ENCODE results near the gene CCDC192. TPM values are rescaled to one million over a fixed set of nuclear protein-coding genes. Genes with fewer than 3 reads are reported as not detected.

CCDC192 gene
- total RNA-seq, 5 donors from 2014 or later (not counting 1 experiment from before 2014, with no cell fraction given): 0.58 TPM; not detected in 4

DNA sequence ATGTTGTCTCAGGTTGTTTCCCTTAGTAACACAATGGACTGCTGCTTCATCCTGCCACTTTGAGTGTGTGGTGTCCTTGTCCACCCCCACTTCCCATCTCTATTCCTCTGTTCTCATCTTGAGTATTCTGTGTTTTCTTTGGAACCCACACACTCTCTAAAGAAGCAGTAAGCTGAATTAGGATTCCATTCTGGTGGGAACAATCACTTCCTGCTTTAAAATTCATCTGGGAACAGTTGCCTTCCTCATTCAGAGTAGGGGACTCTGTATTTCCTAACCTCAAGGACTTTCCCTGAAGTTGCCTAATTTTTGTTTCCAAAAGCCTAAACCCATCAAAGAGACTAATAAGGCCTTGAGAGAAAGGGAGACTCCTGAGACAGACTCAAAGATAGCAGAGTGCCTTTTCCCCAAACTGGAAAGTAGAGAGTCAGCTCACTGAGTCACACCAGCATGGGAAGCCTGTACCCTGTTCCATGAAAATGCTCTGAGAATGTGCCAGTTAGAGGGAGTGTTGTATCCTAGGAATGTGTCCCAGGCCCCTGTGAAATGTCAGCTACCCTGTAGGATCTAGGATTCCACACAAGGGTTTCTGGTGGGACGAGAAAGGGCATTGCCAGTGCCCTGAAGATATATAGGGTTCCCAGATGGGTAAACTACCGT lies 63.6 kb downstream of the CCDC192 start:
- Histone ChIP-seq H3K4me3 (ENCODE audit: control insufficient read depth in 1 of 2, extremely low read depth in 1 of 2, low read length in 1 of 2) (no peak overlapping the region), H3K4me1 (ENCODE audit: control insufficient read depth in 1 of 2, extremely low read depth in 1 of 2, insufficient read depth in 2 of 2, low read length in 2 of 2) (no peaks in the 10 kb centered on the region), H3K27ac (ENCODE audit: low read length) (no peak overlapping the region), H3K9me3 (no peaks in the 10 kb centered on the region), H3K27me3 (replicated peaks in 1 of 2; ENCODE audit: control insufficient read depth in 2 of 2, extremely low read depth in 1 of 2, insufficient read depth in 2 of 2, low read length in 1 of 2) (no peaks in the 10 kb centered on the region), H3K36me3 (ENCODE audit: control insufficient read depth in 2 of 2, extremely low read depth in 1 of 2, insufficient read depth in 1 of 2, low read length in 1 of 2) (no peaks in the 10 kb centered on the region)
- DNase-seq: no peak
- Mint-ChIP-seq H3K4me3 (no peak overlapping the region), H3K27ac (no peak overlapping the region), H3K9me3 (no peaks in the 10 kb centered on the region), H3K4me1 (no peaks in the 10 kb centered on the region), H3K27me3 (peaks cover 5 to 8% of the 10 kb centered on the region in 2 donors), H3K36me3 (no peaks in the 10 kb centered on the region)
- ChIA-PET POLR2A (no interaction called here), CTCF (no interaction called here)
- no peak for ATAC-seq (replicated peaks in 1 of 4)
- 68% methylated on average over 2 of the region's 2 CpGs for WGBS (ENCODE audit: insufficient coverage)

DNA sequence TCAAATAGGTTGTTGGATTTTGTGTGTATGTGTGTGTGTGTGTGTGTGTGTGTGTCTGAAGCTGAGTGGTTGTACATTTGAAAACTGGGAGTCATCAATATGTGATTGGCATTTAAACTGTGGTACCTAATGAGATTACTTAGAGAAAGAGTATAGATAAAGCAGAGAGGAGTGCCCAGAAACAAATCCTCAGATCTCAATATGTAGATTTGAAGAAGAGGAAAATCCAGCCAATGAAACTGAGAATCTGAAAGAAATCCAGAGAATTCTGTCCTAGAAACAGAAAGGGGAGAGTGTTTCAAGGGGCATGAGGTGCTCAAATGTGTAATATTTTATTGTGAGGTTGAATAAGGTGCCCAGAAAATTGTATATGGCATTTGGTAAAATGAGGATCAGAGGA lies 66.2 kb downstream of the CCDC192 start:
- H3K27me3 Mint-ChIP-seq: peaks cover 5 to 8% of the 10 kb centered on the region in 2 donors
- no peak for ATAC-seq (replicated peaks in 1 of 4)
- no peak overlapping the region for H3K27ac Mint-ChIP-seq
- no peak overlapping the region for H3K4me3 ChIP-seq (ENCODE audit: control insufficient read depth in 1 of 2, extremely low read depth in 1 of 2, low read length in 1 of 2)
- H3K36me3 Mint-ChIP-seq: no peaks in the 10 kb centered on the region
- no peaks in the 10 kb centered on the region for H3K36me3 ChIP-seq (ENCODE audit: control insufficient read depth in 2 of 2, extremely low read depth in 1 of 2, insufficient read depth in 1 of 2, low read length in 1 of 2)
- H3K4me3 Mint-ChIP-seq: no peak overlapping the region
- H3K27ac ChIP-seq (ENCODE audit: low read length): no peak overlapping the region
- ChIA-PET POLR2A (no interaction called here), CTCF (no interaction called here)
- no peaks in the 10 kb centered on the region for H3K9me3 ChIP-seq
- no peak for DNase-seq
- no peaks in the 10 kb centered on the region for H3K9me3 Mint-ChIP-seq
- H3K4me1 ChIP-seq (ENCODE audit: control insufficient read depth in 1 of 2, extremely low read depth in 1 of 2, insufficient read depth in 2 of 2, low read length in 2 of 2): no peaks in the 10 kb centered on the region
- no peaks in the 10 kb centered on the region for H3K4me1 Mint-ChIP-seq
- no peaks in the 10 kb centered on the region for H3K27me3 ChIP-seq (replicated peaks in 1 of 2; ENCODE audit: control insufficient read depth in 2 of 2, extremely low read depth in 1 of 2, insufficient read depth in 2 of 2, low read length in 1 of 2)

DNA sequence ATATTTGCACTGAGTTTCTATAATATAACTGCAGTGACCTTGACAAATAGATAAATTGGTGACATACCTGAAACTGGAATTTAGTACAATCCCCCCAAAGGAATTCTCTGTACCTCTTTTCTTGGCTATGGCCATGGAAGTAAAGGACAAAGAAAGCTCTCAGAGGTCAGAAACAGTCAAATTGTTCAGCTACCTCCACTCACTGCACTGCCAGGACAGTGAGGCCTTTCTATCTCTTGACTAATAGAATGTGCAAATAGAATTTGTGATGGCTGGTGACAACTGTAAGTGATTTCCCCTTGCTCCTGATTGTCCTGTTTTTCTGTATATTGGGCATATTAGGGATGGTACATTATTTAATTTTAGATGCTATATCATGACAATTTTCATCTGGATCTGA lies 67.1 kb downstream of the CCDC192 start:
- Mint-ChIP-seq H3K36me3 (no peaks in the 10 kb centered on the region), H3K27ac (no peak overlapping the region), H3K27me3 (peaks cover 5 to 8% of the 10 kb centered on the region in 2 donors), H3K4me3 (no peak overlapping the region), H3K9me3 (no peaks in the 10 kb centered on the region), H3K4me1 (no peaks in the 10 kb centered on the region)
- ATAC-seq (replicated peaks in 1 of 4): no peak
- H3K4me1 ChIP-seq (ENCODE audit: control insufficient read depth in 1 of 2, extremely low read depth in 1 of 2, insufficient read depth in 2 of 2, low read length in 2 of 2): no peaks in the 10 kb centered on the region
- no peaks in the 10 kb centered on the region for H3K9me3 ChIP-seq
- no peak overlapping the region for H3K27ac ChIP-seq (ENCODE audit: low read length)
- no peak overlapping the region for H3K4me3 ChIP-seq (ENCODE audit: control insufficient read depth in 1 of 2, extremely low read depth in 1 of 2, low read length in 1 of 2)
- no peaks in the 10 kb centered on the region for H3K36me3 ChIP-seq (ENCODE audit: control insufficient read depth in 2 of 2, extremely low read depth in 1 of 2, insufficient read depth in 1 of 2, low read length in 1 of 2)
- CTCF ChIA-PET: no interaction called here
- POLR2A ChIA-PET: no interaction called here
- no peak for DNase-seq
- H3K27me3 ChIP-seq (replicated peaks in 1 of 2; ENCODE audit: control insufficient read depth in 2 of 2, extremely low read depth in 1 of 2, insufficient read depth in 2 of 2, low read length in 1 of 2): no peaks in the 10 kb centered on the region

DNA sequence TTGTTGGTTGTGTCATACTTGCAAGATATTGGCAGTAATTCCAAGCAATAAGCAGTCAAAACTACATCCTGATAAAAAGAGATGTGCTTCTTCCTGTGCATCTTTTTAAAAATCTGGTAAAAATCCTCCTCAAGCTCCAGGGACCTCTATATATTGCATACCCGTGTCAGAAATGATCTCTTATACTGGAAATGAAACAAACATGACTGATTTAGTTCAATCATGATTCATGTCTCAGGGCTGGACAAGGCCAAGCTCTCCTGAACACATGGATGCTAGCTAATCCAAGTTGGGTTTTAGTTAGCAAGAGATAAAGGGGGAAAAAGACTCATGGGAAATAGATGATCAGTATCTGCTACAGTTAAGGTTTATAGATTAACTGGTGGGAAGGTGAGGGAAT lies 69.3 kb downstream of the CCDC192 start:
- H3K9me3 Mint-ChIP-seq: peaks cover 0 to 4% (median 0%) of the 10 kb centered on the region in 3 donors
- POLR2A ChIA-PET: no interaction called here
- Histone ChIP-seq H3K9me3 (no peaks in the 10 kb centered on the region), H3K4me3 (ENCODE audit: control insufficient read depth in 1 of 2, extremely low read depth in 1 of 2, low read length in 1 of 2) (no peak overlapping the region), H3K27me3 (replicated peaks in 1 of 2; ENCODE audit: control insufficient read depth in 2 of 2, extremely low read depth in 1 of 2, insufficient read depth in 2 of 2, low read length in 1 of 2) (no peaks in the 10 kb centered on the region), H3K4me1 (ENCODE audit: control insufficient read depth in 1 of 2, extremely low read depth in 1 of 2, insufficient read depth in 2 of 2, low read length in 2 of 2) (no peaks in the 10 kb centered on the region), H3K36me3 (ENCODE audit: control insufficient read depth in 2 of 2, extremely low read depth in 1 of 2, insufficient read depth in 1 of 2, low read length in 1 of 2) (no peaks in the 10 kb centered on the region), H3K27ac (ENCODE audit: low read length) (no peak overlapping the region)
- H3K4me1 Mint-ChIP-seq: no peaks in the 10 kb centered on the region
- H3K27me3 Mint-ChIP-seq: peaks cover 5 to 9% of the 10 kb centered on the region in 2 donors
- no peaks in the 10 kb centered on the region for H3K36me3 Mint-ChIP-seq
- CTCF ChIA-PET: no interaction called here
- DNase-seq (no peak), ATAC-seq (replicated peaks in 1 of 4) (no peak)
- H3K4me3 Mint-ChIP-seq: no peak overlapping the region
- no CpG with 5 or more reads among the region's 1 CpG for WGBS (ENCODE audit: insufficient coverage)
- H3K27ac Mint-ChIP-seq: no peak overlapping the region

DNA sequence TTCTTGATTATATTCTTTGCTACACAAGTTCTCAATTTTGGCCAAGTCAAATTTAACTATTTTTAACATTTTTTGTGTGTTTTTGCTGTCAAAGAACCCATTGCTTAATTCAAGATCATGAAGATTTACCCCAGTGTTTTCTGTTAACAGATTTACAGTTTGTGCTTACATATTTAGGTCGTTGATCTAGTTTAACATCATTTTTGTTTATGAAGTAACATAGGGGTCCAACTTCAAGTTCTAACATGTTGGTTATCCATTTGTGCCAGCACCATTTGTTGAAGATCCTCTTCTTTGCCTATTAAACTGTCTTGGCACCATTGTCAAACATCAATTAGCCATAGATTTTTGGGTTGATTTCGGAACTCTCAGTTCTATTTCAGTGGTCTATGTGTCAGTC lies 71.0 kb downstream of the CCDC192 start:
- H3K4me1 Mint-ChIP-seq: no peaks in the 10 kb centered on the region
- ChIA-PET CTCF (no interaction called here), POLR2A (no interaction called here)
- Histone ChIP-seq H3K27ac (ENCODE audit: low read length) (no peak overlapping the region), H3K36me3 (ENCODE audit: control insufficient read depth in 2 of 2, extremely low read depth in 1 of 2, insufficient read depth in 1 of 2, low read length in 1 of 2) (no peaks in the 10 kb centered on the region), H3K27me3 (replicated peaks in 1 of 2; ENCODE audit: control insufficient read depth in 2 of 2, extremely low read depth in 1 of 2, insufficient read depth in 2 of 2, low read length in 1 of 2) (no peaks in the 10 kb centered on the region), H3K4me3 (ENCODE audit: control insufficient read depth in 1 of 2, extremely low read depth in 1 of 2, low read length in 1 of 2) (no peak overlapping the region), H3K9me3 (no peaks in the 10 kb centered on the region), H3K4me1 (ENCODE audit: control insufficient read depth in 1 of 2, extremely low read depth in 1 of 2, insufficient read depth in 2 of 2, low read length in 2 of 2) (no peaks in the 10 kb centered on the region)
- no peaks in the 10 kb centered on the region for H3K36me3 Mint-ChIP-seq
- ATAC-seq (replicated peaks in 1 of 4) (no peak), DNase-seq (no peak)
- peaks cover 5 to 9% of the 10 kb centered on the region in 2 donors for H3K27me3 Mint-ChIP-seq
- no peak overlapping the region for H3K4me3 Mint-ChIP-seq
- H3K9me3 Mint-ChIP-seq: peaks cover 4 to 18% (median 7%) of the 10 kb centered on the region in 3 donors
- no CpG with 5 or more reads among the region's 2 CpGs for WGBS (ENCODE audit: insufficient coverage)
- H3K27ac Mint-ChIP-seq: no peak overlapping the region

DNA sequence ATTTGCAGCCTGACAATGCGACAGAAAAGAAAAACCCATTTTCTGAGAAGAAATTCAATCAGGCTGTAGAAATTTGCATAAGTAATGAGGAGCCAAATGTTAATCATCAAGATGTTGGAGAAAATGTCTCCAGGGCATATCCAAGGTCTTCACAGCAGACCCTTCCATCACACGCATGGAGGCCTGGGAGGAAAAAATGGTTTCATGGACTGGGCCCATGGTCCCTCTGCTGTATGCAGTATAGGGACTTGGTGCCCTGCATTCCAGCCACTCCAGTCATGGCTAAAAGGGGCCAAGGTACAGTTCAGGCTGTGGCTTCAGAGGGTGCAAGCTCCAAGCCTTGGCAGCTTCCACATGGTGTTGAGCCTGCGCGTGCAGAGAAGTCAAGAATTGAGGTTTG lies 73.3 kb downstream of the CCDC192 start:
- POLR2A ChIA-PET: no interaction called here

DNA sequence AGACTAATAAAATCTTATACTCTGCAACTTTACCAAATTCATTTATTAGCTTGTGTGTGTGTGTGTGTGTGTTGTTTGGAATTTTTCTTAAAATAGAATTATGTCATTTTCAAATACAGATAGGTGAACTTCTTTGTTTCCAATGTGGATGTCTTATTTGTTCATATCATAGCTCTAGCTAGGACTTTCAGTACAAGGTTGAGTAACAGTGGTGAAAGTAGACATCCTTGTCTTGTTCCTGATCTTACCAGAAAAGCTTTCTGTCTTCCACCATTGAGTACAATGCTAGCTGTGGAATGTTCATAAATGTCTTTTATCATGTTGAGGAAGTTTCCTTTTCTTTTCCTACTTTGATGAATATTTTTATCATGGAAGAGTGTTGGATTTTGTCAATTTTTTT lies 74.8 kb downstream of the CCDC192 start:
- H3K4me3 Mint-ChIP-seq: no peak overlapping the region
- Histone ChIP-seq H3K4me1 (ENCODE audit: control insufficient read depth in 1 of 2, extremely low read depth in 1 of 2, insufficient read depth in 2 of 2, low read length in 2 of 2) (no peaks in the 10 kb centered on the region), H3K36me3 (ENCODE audit: control insufficient read depth in 2 of 2, extremely low read depth in 1 of 2, insufficient read depth in 1 of 2, low read length in 1 of 2) (no peaks in the 10 kb centered on the region), H3K27me3 (replicated peaks in 1 of 2; ENCODE audit: control insufficient read depth in 2 of 2, extremely low read depth in 1 of 2, insufficient read depth in 2 of 2, low read length in 1 of 2) (no peaks in the 10 kb centered on the region), H3K4me3 (ENCODE audit: control insufficient read depth in 1 of 2, extremely low read depth in 1 of 2, low read length in 1 of 2) (no peak overlapping the region), H3K9me3 (no peaks in the 10 kb centered on the region), H3K27ac (ENCODE audit: low read length) (no peak overlapping the region)
- CTCF ChIA-PET: no interaction called here
- H3K4me1 Mint-ChIP-seq: no peaks in the 10 kb centered on the region
- POLR2A ChIA-PET: no interaction called here
- DNase-seq (no peak), ATAC-seq (replicated peaks in 1 of 4) (no peak)
- H3K27ac Mint-ChIP-seq: no peak overlapping the region
- H3K9me3 Mint-ChIP-seq: peaks cover 7 to 22% (median 9%) of the 10 kb centered on the region in 3 donors
- H3K27me3 Mint-ChIP-seq: peaks cover 0 to 1% of the 10 kb centered on the region in 2 donors
- H3K36me3 Mint-ChIP-seq: no peaks in the 10 kb centered on the region

More for the DNA sequence above, 73.3 kb downstream of the CCDC192 start:
- Mint-ChIP-seq H3K4me1 (no peaks in the 10 kb centered on the region), H3K27ac (no peak overlapping the region), H3K4me3 (no peak overlapping the region), H3K9me3 (peaks cover 4 to 22% (median 7%) of the 10 kb centered on the region in 3 donors), H3K36me3 (no peaks in the 10 kb centered on the region), H3K27me3 (peaks cover 0 to 1% of the 10 kb centered on the region in 2 donors)
- DNase-seq (no peak), ATAC-seq (replicated peaks in 1 of 4) (no peak)
- H3K27me3 ChIP-seq (replicated peaks in 1 of 2; ENCODE audit: control insufficient read depth in 2 of 2, extremely low read depth in 1 of 2, insufficient read depth in 2 of 2, low read length in 1 of 2): no peaks in the 10 kb centered on the region
- 92% methylated on average over 2 of the region's 4 CpGs for WGBS (ENCODE audit: insufficient coverage)
- no peak overlapping the region for H3K4me3 ChIP-seq (ENCODE audit: control insufficient read depth in 1 of 2, extremely low read depth in 1 of 2, low read length in 1 of 2)
- no peak overlapping the region for H3K27ac ChIP-seq (ENCODE audit: low read length)
- no peaks in the 10 kb centered on the region for H3K4me1 ChIP-seq (ENCODE audit: control insufficient read depth in 1 of 2, extremely low read depth in 1 of 2, insufficient read depth in 2 of 2, low read length in 2 of 2)
- CTCF ChIA-PET: no interaction called here
- no peaks in the 10 kb centered on the region for H3K9me3 ChIP-seq
- H3K36me3 ChIP-seq (ENCODE audit: control insufficient read depth in 2 of 2, extremely low read depth in 1 of 2, insufficient read depth in 1 of 2, low read length in 1 of 2): no peaks in the 10 kb centered on the region

Data from T-cell (primary cell).